ENCODE data around the gene OR12D2.

GRCh38 chr6:29424575-29424974, 29.1 kb downstream of the OR12D2 start:
- TF ChIP-seq CTCF (IDR thresholded peaks at IDR 0.05) (no peak), POLR2A (IDR thresholded peaks at IDR 0.05) (no peak), EP300 (IDR thresholded peaks at IDR 0.05) (no peak)

Data from ovary (tissue), 3 donors.